Fibroblast of lung (primary cell): ENCODE data around the gene KCTD5.

Experiments used
- CTCF ChIP-seq, 2 donors: IDR thresholded peaks in 1 of 2; conservative IDR thresholded peaks in 1 of 2; 1 replicate in 1 of 2; 2 replicates in 1 of 2; pipeline ENCODE4 v1.5.1; 2011 to 2012; ENCODE audit warnings: low read length in 2 of 2, control low read depth in 1 of 2, inconsistent platforms in 1 of 2, low read depth in 1 of 2, mild to moderate bottlenecking in 1 of 2
- EZH2 ChIP-seq: IDR thresholded peaks from 2 replicates; pipeline ENCODE4 v1.5.1; 2012; ENCODE audit warnings: low read length, control low read depth, mild to moderate bottlenecking; ENCODE audit errors: missing control alignments

- TF ChIP-seq CTCF (conservative IDR thresholded peaks at IDR 0.05 in 1 of 2, IDR thresholded peaks at IDR 0.05 in 1 of 2; ENCODE audit: low read depth in 1 of 2, low read length in 2 of 2) (no peak), EZH2 (no peak)
These were observed 6.6 kb upstream of the KCTD5 start for GRCh38 chr16:2675714-2676113.
